ENCODE results near the gene VSIG4.

- TF ChIP-seq CTCF (conservative IDR thresholded peaks at IDR 0.05; ENCODE audit: low read depth, low read length) (no peak), EZH2 (IDR thresholded peaks at IDR 0.05; ENCODE audit: low read length, unreplicated experiment) (no peak), EZH2phosphoT487 (IDR thresholded peaks at IDR 0.05; ENCODE audit: borderline replicate concordance, low read length) (no peak)
Measured at GRCh38 chrX:66018585-66019309, 21.1 kb downstream of the VSIG4 start.

Data from PC-3 (cell line).